HepG2 (cell line): ENCODE results near the gene DCDC2. TPM values are rescaled to one million over a fixed set of nuclear protein-coding genes. Genes with fewer than 3 reads are reported as not detected.

ENCODE experiments used
- CCDC6 ChIP-seq: sonication (generic); formaldehyde crosslinking; IDR thresholded peaks from 2 replicates; pipeline ENCODE4 v1.8.1; 2022; ENCODE audit warnings: mild to moderate bottlenecking, missing genetic modification reagents, moderate library complexity
- EEA1 ChIP-seq: sonication (generic); formaldehyde crosslinking; IDR thresholded peaks from 2 replicates; pipeline ENCODE4 v1.5.1; 2020; ENCODE audit warnings: mild to moderate bottlenecking, missing genetic modification reagents, borderline replicate concordance
- ERF ChIP-seq: IDR thresholded peaks from 2 replicates; pipeline ENCODE4 v1.6.1; 2018; ENCODE audit warnings: missing biosample characterization, missing genetic modification reagents
- ETV5 ChIP-seq: IDR thresholded peaks from 2 replicates; pipeline ENCODE4 v1.6.1; 2018; ENCODE audit warnings: missing biosample characterization, missing genetic modification reagents, inconsistent platforms, borderline replicate concordance
- FOXM1 ChIP-seq: sonication (generic); formaldehyde crosslinking; IDR thresholded peaks from 2 replicates; pipeline ENCODE4 v1.5.0; 2020; ENCODE audit warnings: missing genetic modification reagents
- FOXO1 ChIP-seq: sonication (generic); formaldehyde crosslinking; IDR thresholded peaks from 2 replicates; pipeline ENCODE4 v1.4.0; 2020; ENCODE audit warnings: missing genetic modification reagents
- HES4 ChIP-seq: sonication (generic); formaldehyde crosslinking; IDR thresholded peaks from 2 replicates; pipeline ENCODE4 v1.9.0; 2021; ENCODE audit warnings: mild to moderate bottlenecking, missing genetic modification reagents, borderline replicate concordance
- MED1 ChIP-seq: sonication (generic); formaldehyde crosslinking; IDR thresholded peaks from 2 replicates; pipeline ENCODE4 v1.4.0; 2020; ENCODE audit warnings: missing genetic modification reagents
- NCOA2 ChIP-seq: sonication (generic); formaldehyde crosslinking; IDR thresholded peaks from 2 replicates; pipeline ENCODE4 v1.8.0; 2022; ENCODE audit warnings: inconsistent platforms
- ONECUT2 ChIP-seq: sonication (generic); formaldehyde crosslinking; IDR thresholded peaks from 2 replicates; pipeline ENCODE4 v1.4.0; 2020; ENCODE audit warnings: missing genetic modification reagents
- REXO4 ChIP-seq: sonication (generic); formaldehyde crosslinking; IDR thresholded peaks from 2 replicates; pipeline ENCODE4 v1.8.0; 2022; ENCODE audit warnings: missing genetic modification reagents, mild to moderate bottlenecking, borderline replicate concordance
- RFX3 ChIP-seq: IDR thresholded peaks from 2 replicates; pipeline ENCODE4 v1.6.1; 2016; ENCODE audit warnings: missing biosample characterization, missing genetic modification reagents
- SKI ChIP-seq: fragments of 450-650 bp; IDR thresholded peaks from one replicate; pipeline ENCODE4 v1.6.1; 2018; ENCODE audit warnings: mild to moderate bottlenecking; ENCODE audit not compliant: partially characterized antibody
- SMYD3 ChIP-seq: sonication (generic); formaldehyde crosslinking; IDR thresholded peaks from 2 replicates; pipeline ENCODE4 v1.8.1; 2023; ENCODE audit warnings: mild to moderate bottlenecking, missing genetic modification reagents
- SP5 ChIP-seq: IDR thresholded peaks from 2 replicates; pipeline ENCODE4 v1.6.1; 2016; ENCODE audit warnings: low read depth, borderline replicate concordance
- TCF7L2 ChIP-seq: IDR thresholded peaks from 2 replicates; pipeline ENCODE4 v1.6.1; 2011; ENCODE audit warnings: mild to moderate bottlenecking, low read depth, low read length, moderate library complexity
- TMF1 ChIP-seq: sonication (generic); formaldehyde crosslinking; IDR thresholded peaks from 2 replicates; pipeline ENCODE4 v1.8.1; 2022; ENCODE audit warnings: low read depth, missing genetic modification reagents
- ZNF20 ChIP-seq: sonication (generic); formaldehyde crosslinking; IDR thresholded peaks from 2 replicates; pipeline ENCODE4 v1.4.0; 2020; ENCODE audit warnings: mild to moderate bottlenecking, moderate library complexity, missing genetic modification reagents
- ZNF296 ChIP-seq: sonication (generic); formaldehyde crosslinking; conservative IDR thresholded peaks from 2 replicates; pipeline ENCODE4 v1.5.0; 2020; ENCODE audit warnings: mild to moderate bottlenecking, missing genetic modification reagents
- ZNF3 ChIP-seq: IDR thresholded peaks from 2 replicates; pipeline ENCODE4 v1.7.0; 2017; ENCODE audit warnings: inconsistent platforms
- ZNF552 ChIP-seq: sonication (generic); formaldehyde crosslinking; IDR thresholded peaks from 2 replicates; pipeline ENCODE4 v1.9.0; 2022; ENCODE audit warnings: missing genetic modification reagents, mild to moderate bottlenecking, borderline replicate concordance
- ZNF644 ChIP-seq: IDR thresholded peaks from 2 replicates; pipeline ENCODE4 v1.6.1; 2016; ENCODE audit warnings: low read depth
- ZNF879 ChIP-seq: sonication (generic); formaldehyde crosslinking; IDR thresholded peaks from 2 replicates; pipeline ENCODE4 v1.8.1; 2023; ENCODE audit warnings: missing genetic modification reagents
- polyA plus RNA-seq, 8 experiments: library from polyadenylated mRNA; depleted of rRNA in 3 of 8; stranded (reverse) in 7 of 8; unstranded in 1 of 8; fragments of >200 nt; fragmentation: Illumina TruSeq in 4 of 8; extraction: Trizol in 4 of 8; gene quantifications; 2 replicates each; pipeline versions ENCODE4 v1.2.1 to v1.2.3, GENCODE V29; 2011 to 2016; ENCODE audit warnings: low read depth in 4 of 8, missing spikeins in 1 of 8, mixed read lengths in 1 of 8; ENCODE audit not compliant: insufficient read depth in 1 of 8
- total RNA-seq, 5 experiments: library from RNA; depleted of rRNA; stranded (reverse); fragments of >200 nt; fragmentation: Illumina TruSeq; extraction: Trizol; gene quantifications; 2 replicates each; pipeline ENCODE4 v1.2.3, GENCODE V29; 2016; ENCODE audit warnings: low read depth in 1 of 5
- TF ChIP-seq, protein P1 (sequence below): IDR thresholded peaks from 2 replicates; pipeline ENCODE4 v1.6.1; 2018; ENCODE audit warnings: missing genetic modification reagents
- TF ChIP-seq, protein P2 (sequence below): sonication (generic); formaldehyde crosslinking; IDR thresholded peaks from 2 replicates; pipeline ENCODE4 v1.4.0; 2020; ENCODE audit warnings: mild to moderate bottlenecking, low read depth, missing genetic modification reagents
- TF ChIP-seq, protein P3 (sequence below): sonication (generic); formaldehyde crosslinking; IDR thresholded peaks from 2 replicates; pipeline ENCODE4 v1.5.0; 2020; ENCODE audit warnings: missing genetic modification reagents
- TF ChIP-seq, protein P4 (sequence below): sonication (generic); formaldehyde crosslinking; conservative IDR thresholded peaks from 2 replicates; pipeline ENCODE4 v1.4.0; 2020; ENCODE audit warnings: missing genetic modification reagents
- TF ChIP-seq, protein P5 (sequence below): sonication (generic); formaldehyde crosslinking; IDR thresholded peaks from 2 replicates; pipeline ENCODE4 v1.4.0; 2020; ENCODE audit warnings: missing genetic modification reagents

The DCDC2 gene
- total and polyA plus RNA-seq, 2 of the 13 experiments (the other 11 are each of a cell fraction or from before 2014, with no cell fraction given): 9.0 to 36.2 TPM

DNA sequence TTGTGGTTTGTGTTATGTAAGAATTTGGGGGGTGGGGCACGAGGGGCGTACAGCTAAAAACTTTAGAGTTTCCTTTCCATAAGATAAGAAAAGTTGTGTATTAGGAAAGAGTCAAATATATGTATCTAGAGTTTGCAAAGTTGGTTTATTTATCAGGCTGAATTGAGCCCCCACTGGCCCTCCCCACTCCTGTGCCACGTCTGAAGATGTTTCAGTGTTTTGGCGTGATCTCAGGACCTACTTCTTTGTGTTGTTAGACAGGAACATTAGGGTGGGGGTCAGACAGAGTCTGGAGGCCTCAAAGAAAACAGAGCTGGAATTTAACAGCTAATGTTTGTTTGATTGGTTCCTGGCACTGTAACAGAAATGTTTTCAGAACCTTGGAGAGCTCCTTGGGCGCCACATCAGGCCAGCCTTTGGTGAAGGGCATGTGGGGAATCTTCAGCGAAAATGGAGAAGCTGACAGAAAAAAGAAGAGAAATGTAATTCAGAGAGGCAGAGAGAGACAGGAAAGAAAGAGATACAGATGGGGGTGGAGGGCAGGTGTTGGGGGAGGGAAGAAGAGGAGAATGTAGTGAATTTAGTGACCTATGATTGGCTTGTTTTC is 231.2 kb downstream of the DCDC2 start (continued):
- TF ChIP-seq, protein P1, sequence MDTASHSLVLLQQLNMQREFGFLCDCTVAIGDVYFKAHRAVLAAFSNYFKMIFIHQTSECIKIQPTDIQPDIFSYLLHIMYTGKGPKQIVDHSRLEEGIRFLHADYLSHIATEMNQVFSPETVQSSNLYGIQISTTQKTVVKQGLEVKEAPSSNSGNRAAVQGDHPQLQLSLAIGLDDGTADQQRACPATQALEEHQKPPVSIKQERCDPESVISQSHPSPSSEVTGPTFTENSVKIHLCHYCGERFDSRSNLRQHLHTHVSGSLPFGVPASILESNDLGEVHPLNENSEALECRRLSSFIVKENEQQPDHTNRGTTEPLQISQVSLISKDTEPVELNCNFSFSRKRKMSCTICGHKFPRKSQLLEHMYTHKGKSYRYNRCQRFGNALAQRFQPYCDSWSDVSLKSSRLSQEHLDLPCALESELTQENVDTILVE: peak; percentile 97
- TF ChIP-seq FOXO1 (CRISPR knock-in tag) (peak; percentile 55; the same call in 1 of the 2 replicates), FOXM1 (CRISPR knock-in tag) (0 out of 2 replicates have a peak, but pooled peaks have one; percentile 42), RFX3 (CRISPR knock-in tag) (peak; percentile 31; the same call in 1 of the 2 replicates), SKI (no peak), SMYD3 (CRISPR knock-in tag) (peak; percentile 92), ZNF296 (CRISPR knock-in tag) (no peak), ZNF20 (CRISPR knock-in tag) (peak; percentile 71; the same call in 1 of the 2 replicates), TCF7L2 (no peak), SP5 (no peak), ZNF552 (no peak), ZNF879 (CRISPR knock-in tag) (0 out of 2 replicates have a peak, but pooled peaks have one; percentile 38), HES4 (CRISPR knock-in tag) (peak; percentile 43; the same call in 1 of the 2 replicates), ONECUT2 (peak; percentile 70), CCDC6 (CRISPR knock-in tag) (peak; percentile 78), NCOA2 (peak; percentile 70), ZNF644 (CRISPR knock-in tag) (peak; percentile 99), EEA1 (CRISPR knock-in tag) (no peak), REXO4 (CRISPR knock-in tag) (no peak), ETV5 (peak; percentile 45; the same call in 1 of the 2 replicates), MED1 (CRISPR knock-in tag) (peak; percentile 72), TMF1 (CRISPR knock-in tag) (peak; percentile 87; the same call in 1 of the 2 replicates), ERF (CRISPR knock-in tag) (peak; percentile 98), ZNF3 (CRISPR knock-in tag) (peak; percentile 74; the same call in 1 of the 2 replicates)
- TF ChIP-seq, protein P2, sequence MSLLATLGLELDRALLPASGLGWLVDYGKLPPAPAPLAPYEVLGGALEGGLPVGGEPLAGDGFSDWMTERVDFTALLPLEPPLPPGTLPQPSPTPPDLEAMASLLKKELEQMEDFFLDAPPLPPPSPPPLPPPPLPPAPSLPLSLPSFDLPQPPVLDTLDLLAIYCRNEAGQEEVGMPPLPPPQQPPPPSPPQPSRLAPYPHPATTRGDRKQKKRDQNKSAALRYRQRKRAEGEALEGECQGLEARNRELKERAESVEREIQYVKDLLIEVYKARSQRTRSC (CRISPR knock-in tag): 0 out of 2 replicates have a peak, but pooled peaks have one; percentile 72
- TF ChIP-seq, protein P3, sequence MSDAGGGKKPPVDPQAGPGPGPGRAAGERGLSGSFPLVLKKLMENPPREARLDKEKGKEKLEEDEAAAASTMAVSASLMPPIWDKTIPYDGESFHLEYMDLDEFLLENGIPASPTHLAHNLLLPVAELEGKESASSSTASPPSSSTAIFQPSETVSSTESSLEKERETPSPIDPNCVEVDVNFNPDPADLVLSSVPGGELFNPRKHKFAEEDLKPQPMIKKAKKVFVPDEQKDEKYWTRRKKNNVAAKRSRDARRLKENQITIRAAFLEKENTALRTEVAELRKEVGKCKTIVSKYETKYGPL (CRISPR knock-in tag): peak; percentile 78
- TF ChIP-seq, protein P4, sequence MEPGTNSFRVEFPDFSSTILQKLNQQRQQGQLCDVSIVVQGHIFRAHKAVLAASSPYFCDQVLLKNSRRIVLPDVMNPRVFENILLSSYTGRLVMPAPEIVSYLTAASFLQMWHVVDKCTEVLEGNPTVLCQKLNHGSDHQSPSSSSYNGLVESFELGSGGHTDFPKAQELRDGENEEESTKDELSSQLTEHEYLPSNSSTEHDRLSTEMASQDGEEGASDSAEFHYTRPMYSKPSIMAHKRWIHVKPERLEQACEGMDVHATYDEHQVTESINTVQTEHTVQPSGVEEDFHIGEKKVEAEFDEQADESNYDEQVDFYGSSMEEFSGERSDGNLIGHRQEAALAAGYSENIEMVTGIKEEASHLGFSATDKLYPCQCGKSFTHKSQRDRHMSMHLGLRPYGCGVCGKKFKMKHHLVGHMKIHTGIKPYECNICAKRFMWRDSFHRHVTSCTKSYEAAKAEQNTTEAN (CRISPR knock-in tag): peak; percentile 91
- TF ChIP-seq, protein P5, sequence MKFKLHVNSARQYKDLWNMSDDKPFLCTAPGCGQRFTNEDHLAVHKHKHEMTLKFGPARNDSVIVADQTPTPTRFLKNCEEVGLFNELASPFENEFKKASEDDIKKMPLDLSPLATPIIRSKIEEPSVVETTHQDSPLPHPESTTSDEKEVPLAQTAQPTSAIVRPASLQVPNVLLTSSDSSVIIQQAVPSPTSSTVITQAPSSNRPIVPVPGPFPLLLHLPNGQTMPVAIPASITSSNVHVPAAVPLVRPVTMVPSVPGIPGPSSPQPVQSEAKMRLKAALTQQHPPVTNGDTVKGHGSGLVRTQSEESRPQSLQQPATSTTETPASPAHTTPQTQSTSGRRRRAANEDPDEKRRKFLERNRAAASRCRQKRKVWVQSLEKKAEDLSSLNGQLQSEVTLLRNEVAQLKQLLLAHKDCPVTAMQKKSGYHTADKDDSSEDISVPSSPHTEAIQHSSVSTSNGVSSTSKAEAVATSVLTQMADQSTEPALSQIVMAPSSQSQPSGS (CRISPR knock-in tag): peak; percentile 83; the same call in 1 of the 2 replicates
